ENCODE measurements around the gene THSD7B.
"Not testable (repeated sequence)": the region's sequence is repeated elsewhere in the genome, so short reads cannot be mapped to it uniquely, and the experiment has no call there.

THSD7B gene

DNA sequence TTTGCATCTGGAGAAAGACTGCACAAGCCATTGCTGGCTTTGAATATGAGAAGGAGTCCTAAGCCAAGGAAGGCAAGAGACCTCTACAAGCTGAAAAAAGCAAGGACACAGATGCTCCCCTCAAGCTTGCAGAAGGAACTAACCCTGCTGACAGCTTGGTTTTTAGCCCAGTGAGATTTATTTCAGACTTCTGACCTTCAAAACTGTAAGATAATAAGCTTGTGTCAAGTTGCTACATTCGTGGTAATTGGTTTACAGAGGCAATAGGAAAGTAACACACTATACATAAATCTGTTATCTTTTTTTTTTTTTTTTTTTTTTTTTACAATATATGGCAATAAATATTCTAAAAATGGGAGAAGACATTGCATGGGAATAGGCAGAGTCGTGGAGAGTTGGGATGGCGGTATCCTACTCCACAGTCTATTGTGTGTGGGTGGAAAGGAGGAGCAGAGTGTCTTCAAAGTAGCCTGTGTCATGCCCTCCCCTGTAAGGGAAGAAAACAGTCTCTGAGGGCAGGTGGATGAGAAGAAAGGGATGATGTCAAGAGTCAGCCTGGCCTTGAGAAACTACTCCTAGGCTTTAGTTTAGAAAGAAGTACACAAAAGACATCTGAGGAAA is 196.9 kb downstream of the THSD7B start:
- Histone ChIP-seq H2BK5ac (ENCODE audit: low read depth, low read length, poor library complexity, severe bottlenecking) (no peak overlapping the region), H3K18ac (ENCODE audit: low read depth in 1 of 2, low read length in 2 of 2) (no peak overlapping the region), H3K4me3 (ENCODE audit: insufficient read depth in 1 of 2, low read depth in 1 of 2, low read length in 2 of 2) (no peak overlapping the region), H3K14ac (ENCODE audit: low read length in 2 of 2) (no peak overlapping the region), H2BK15ac (ENCODE audit: low read depth, poor library complexity, severe bottlenecking) (no peak overlapping the region), H3K27me3 (ENCODE audit: control insufficient read depth in 1 of 2, insufficient read depth in 1 of 2, low read length in 2 of 2) (no peaks in the 10 kb centered on the region), H3K4ac (ENCODE audit: low read depth in 1 of 2, low read length in 2 of 2) (no peak overlapping the region), H4K91ac (ENCODE audit: low read length) (no peak overlapping the region), H3K4me2 (ENCODE audit: low read length, poor library complexity, severe bottlenecking) (no peak overlapping the region), H3K23ac (ENCODE audit: low read length in 2 of 2) (no peak overlapping the region), H3K9ac (ENCODE audit: low read length) (no peak overlapping the region), H2AFZ (ENCODE audit: low read depth, low read length) (no peak overlapping the region), H2AK5ac (ENCODE audit: low read length, severe bottlenecking) (no peak overlapping the region), H3K36me3 (ENCODE audit: control insufficient read depth in 1 of 2, insufficient read depth in 2 of 2, low read depth in 1 of 2, low read length in 2 of 2) (no peaks in the 10 kb centered on the region), H3K79me1 (replicated peaks; ENCODE audit: low read length, poor library complexity, severe bottlenecking) (no peaks in the 10 kb centered on the region), H4K8ac (ENCODE audit: low read length) (no peak overlapping the region), H2BK12ac (ENCODE audit: low read length in 2 of 2) (no peak overlapping the region), H3K27ac (ENCODE audit: low read length, poor library complexity, severe bottlenecking) (no peak overlapping the region), H3K4me1 (ENCODE audit: control insufficient read depth, insufficient read depth, low read depth, low read length) (no peaks in the 10 kb centered on the region), H3K9me3 (ENCODE audit: control insufficient read depth, low read length) (no peaks in the 10 kb centered on the region), H2BK120ac (ENCODE audit: low read depth, low read length) (no peak overlapping the region)
- DNase-seq: no peak
- 80% methylated on average over 2 of the region's 3 CpGs for WGBS

DNA sequence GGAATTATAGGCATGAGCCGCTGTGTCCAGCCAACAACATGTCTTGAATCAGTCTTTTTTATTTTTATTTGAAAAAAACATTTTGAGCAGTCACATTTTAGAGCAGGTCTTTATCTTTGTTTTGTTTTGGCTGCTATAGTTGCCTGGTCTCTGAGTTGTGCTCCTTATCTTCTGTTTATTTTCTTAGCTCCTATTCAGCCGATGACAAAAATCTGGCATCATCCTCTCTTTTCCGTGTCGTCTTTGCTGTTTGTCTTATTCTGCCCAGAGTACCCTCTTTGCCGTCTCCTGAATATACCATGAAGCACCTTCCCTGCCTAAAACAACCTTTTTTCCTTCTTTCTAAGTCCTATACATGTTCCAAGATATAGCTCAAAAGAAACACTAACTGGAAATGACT is 201.1 kb downstream of the THSD7B start:
- no peak overlapping the region for H2AFZ ChIP-seq (ENCODE audit: low read depth, low read length)
- H3K18ac ChIP-seq (ENCODE audit: low read depth in 1 of 2, low read length in 2 of 2): no peak overlapping the region
- H2BK15ac ChIP-seq (ENCODE audit: low read depth, poor library complexity, severe bottlenecking): no peak overlapping the region
- DNase-seq: no peak
- no peak overlapping the region for H3K23ac ChIP-seq (ENCODE audit: low read length in 2 of 2)
- 62% methylated on average over 4 of the region's 5 CpGs for WGBS
- no peak overlapping the region for H2AK5ac ChIP-seq (ENCODE audit: low read length, severe bottlenecking)
- no peak overlapping the region for H2BK5ac ChIP-seq (ENCODE audit: low read depth, low read length, poor library complexity, severe bottlenecking)
- H3K79me1 ChIP-seq (replicated peaks; ENCODE audit: low read length, poor library complexity, severe bottlenecking): no peaks in the 10 kb centered on the region
- no peak overlapping the region for H4K91ac ChIP-seq (ENCODE audit: low read length)
- no peaks in the 10 kb centered on the region for H3K9me3 ChIP-seq (ENCODE audit: control insufficient read depth, low read length)
- no peak overlapping the region for H3K4me2 ChIP-seq (ENCODE audit: low read length, poor library complexity, severe bottlenecking)
- no peak overlapping the region for H3K14ac ChIP-seq (ENCODE audit: low read length in 2 of 2)
- H3K4me1 ChIP-seq (ENCODE audit: control insufficient read depth, insufficient read depth, low read depth, low read length): no peaks in the 10 kb centered on the region
- no peak overlapping the region for H3K4me3 ChIP-seq (ENCODE audit: insufficient read depth in 1 of 2, low read depth in 1 of 2, low read length in 2 of 2)
- no peak overlapping the region for H3K4ac ChIP-seq (ENCODE audit: low read depth in 1 of 2, low read length in 2 of 2)
- H3K27ac ChIP-seq (ENCODE audit: low read length, poor library complexity, severe bottlenecking): no peak overlapping the region
- H4K8ac ChIP-seq (ENCODE audit: low read length): no peak overlapping the region
- no peaks in the 10 kb centered on the region for H3K27me3 ChIP-seq (ENCODE audit: control insufficient read depth in 1 of 2, insufficient read depth in 1 of 2, low read length in 2 of 2)
- no peaks in the 10 kb centered on the region for H3K36me3 ChIP-seq (ENCODE audit: control insufficient read depth in 1 of 2, insufficient read depth in 2 of 2, low read depth in 1 of 2, low read length in 2 of 2)
- H2BK120ac ChIP-seq (ENCODE audit: low read depth, low read length): no peak overlapping the region
- no peak overlapping the region for H2BK12ac ChIP-seq (ENCODE audit: low read length in 2 of 2)
- no peak overlapping the region for H3K9ac ChIP-seq (ENCODE audit: low read length)

- Histone ChIP-seq H2BK15ac (ENCODE audit: low read depth, poor library complexity, severe bottlenecking) (no peak overlapping the region), H2AFZ (ENCODE audit: low read depth, low read length) (no peak overlapping the region), H3K27me3 (ENCODE audit: control insufficient read depth in 1 of 2, insufficient read depth in 1 of 2, low read length in 2 of 2) (no peaks in the 10 kb centered on the region), H2BK5ac (ENCODE audit: low read depth, low read length, poor library complexity, severe bottlenecking) (no peak overlapping the region), H3K4me2 (ENCODE audit: low read length, poor library complexity, severe bottlenecking) (no peak overlapping the region), H2BK120ac (ENCODE audit: low read depth, low read length) (no peak overlapping the region), H2AK5ac (ENCODE audit: low read length, severe bottlenecking) (no peak overlapping the region), H3K23ac (ENCODE audit: low read length in 2 of 2) (no peak overlapping the region), H3K9ac (ENCODE audit: low read length) (no peak overlapping the region), H3K14ac (ENCODE audit: low read length in 2 of 2) (no peak overlapping the region), H3K18ac (ENCODE audit: low read depth in 1 of 2, low read length in 2 of 2) (no peak overlapping the region), H3K79me1 (replicated peaks; ENCODE audit: low read length, poor library complexity, severe bottlenecking) (no peaks in the 10 kb centered on the region), H3K36me3 (ENCODE audit: control insufficient read depth in 1 of 2, insufficient read depth in 2 of 2, low read depth in 1 of 2, low read length in 2 of 2) (no peaks in the 10 kb centered on the region), H4K91ac (ENCODE audit: low read length) (no peak overlapping the region), H2BK12ac (ENCODE audit: low read length in 2 of 2) (no peak overlapping the region), H3K4me1 (ENCODE audit: control insufficient read depth, insufficient read depth, low read depth, low read length) (no peaks in the 10 kb centered on the region), H3K9me3 (ENCODE audit: control insufficient read depth, low read length) (peaks cover 5% of the 10 kb centered on the region), H4K8ac (ENCODE audit: low read length) (no peak overlapping the region), H3K27ac (ENCODE audit: low read length, poor library complexity, severe bottlenecking) (no peak overlapping the region), H3K4me3 (ENCODE audit: insufficient read depth in 1 of 2, low read depth in 1 of 2, low read length in 2 of 2) (no peak overlapping the region), H3K4ac (ENCODE audit: low read depth in 1 of 2, low read length in 2 of 2) (no peak overlapping the region)
- WGBS: 82% methylated on average over 3 of the region's 3 CpGs
- DNase-seq: no peak
Observed at GRCh38 chr2:136980303-136980702, 215.0 kb downstream of the THSD7B start.

GRCh38 chr2:136981689-136982088 is 216.3 kb downstream of the THSD7B start:
- DNase-seq; H2BK15ac ChIP-seq (ENCODE audit: low read depth, poor library complexity, severe bottlenecking); H3K9me3 ChIP-seq (ENCODE audit: control insufficient read depth, low read length); H3K18ac ChIP-seq (ENCODE audit: low read depth in 1 of 2, low read length in 2 of 2); H2AFZ ChIP-seq (ENCODE audit: low read depth, low read length); H2BK5ac ChIP-seq (ENCODE audit: low read depth, low read length, poor library complexity, severe bottlenecking); H2AK5ac ChIP-seq (ENCODE audit: low read length, severe bottlenecking); H4K8ac ChIP-seq (ENCODE audit: low read length); H3K4ac ChIP-seq (ENCODE audit: low read depth in 1 of 2, low read length in 2 of 2); H4K91ac ChIP-seq (ENCODE audit: low read length); H3K23ac ChIP-seq (ENCODE audit: low read length in 2 of 2); H2BK120ac ChIP-seq (ENCODE audit: low read depth, low read length); H3K27me3 ChIP-seq (ENCODE audit: control insufficient read depth in 1 of 2, insufficient read depth in 1 of 2, low read length in 2 of 2); H3K9ac ChIP-seq (ENCODE audit: low read length); H3K79me1 ChIP-seq (replicated peaks; ENCODE audit: low read length, poor library complexity, severe bottlenecking); H3K36me3 ChIP-seq (ENCODE audit: control insufficient read depth in 1 of 2, insufficient read depth in 2 of 2, low read depth in 1 of 2, low read length in 2 of 2); H3K4me2 ChIP-seq (ENCODE audit: low read length, poor library complexity, severe bottlenecking); H2BK12ac ChIP-seq (ENCODE audit: low read length in 2 of 2); H3K27ac ChIP-seq (ENCODE audit: low read length, poor library complexity, severe bottlenecking); H3K4me3 ChIP-seq (ENCODE audit: insufficient read depth in 1 of 2, low read depth in 1 of 2, low read length in 2 of 2); H3K4me1 ChIP-seq (ENCODE audit: control insufficient read depth, insufficient read depth, low read depth, low read length); H3K14ac ChIP-seq (ENCODE audit: low read length in 2 of 2): not testable (repeated sequence)
- 77% methylated on average over 6 of the region's 6 CpGs for WGBS

Data from mesenchymal stem cell (in vitro differentiated cells and primary cell).